Measurements from ENCODE around the gene ZNF416.

The ZNF416 gene

GRCh38 chr19:57559404-57560025, 19.2 kb downstream of the ZNF416 start, which contains the start of gene ZNF550:
Gene ZNF550 (minus strand): TSS chr19:57559863. CDS start chr19:57559682, 181 bp downstream.
- no peak for TF ChIP-seq CTCF (IDR thresholded peaks at IDR 0.05; ENCODE audit: borderline replicate concordance, insufficient read depth, low read depth, low read length)
- peak within 1 kb of the TSS; percentile 83 for H3K4me3 ChIP-seq (ENCODE audit: low read depth, low read length)

GRCh38 chr19:57559008-57559403, 19.7 kb downstream of the ZNF416 start:
- no peak for TF ChIP-seq CTCF (IDR thresholded peaks at IDR 0.05; ENCODE audit: borderline replicate concordance, insufficient read depth, low read depth, low read length)
- H3K4me3 ChIP-seq (ENCODE audit: low read depth, low read length), result peak overlapping the region; percentile 83

- peak overlapping the region; percentile 83 for H3K4me3 ChIP-seq (ENCODE audit: low read depth, low read length)
- TF ChIP-seq CTCF (IDR thresholded peaks at IDR 0.05; ENCODE audit: borderline replicate concordance, insufficient read depth, low read depth, low read length), result no peak
Measured at GRCh38 chr19:57558525-57558924, 20.2 kb downstream of the ZNF416 start.

GRCh38 chr19:57557659-57558058, 21.1 kb downstream of the ZNF416 start:
- H3K4me3 ChIP-seq (ENCODE audit: low read depth, low read length), result no peak overlapping the region

GRCh38 chr19:57552432-57552831, 26.3 kb downstream of the ZNF416 start:
- TF ChIP-seq CTCF (IDR thresholded peaks at IDR 0.05; ENCODE audit: borderline replicate concordance, insufficient read depth, low read depth, low read length), result no peak
- no peak overlapping the region for H3K4me3 ChIP-seq (ENCODE audit: low read depth, low read length)

More at GRCh38 chr19:57557659-57558058, 21.1 kb downstream of the ZNF416 start:
- no peak for TF ChIP-seq CTCF (IDR thresholded peaks at IDR 0.05; ENCODE audit: borderline replicate concordance, insufficient read depth, low read depth, low read length)

- TF ChIP-seq CTCF (IDR thresholded peaks at IDR 0.05; ENCODE audit: borderline replicate concordance, insufficient read depth, low read depth, low read length), result no peak
- no peak overlapping the region for H3K4me3 ChIP-seq (ENCODE audit: low read depth, low read length)
Measured at GRCh38 chr19:57546513-57546912, 32.2 kb downstream of the ZNF416 start.

GRCh38 chr19:57537953-57538547, 40.7 kb downstream of the ZNF416 start:
- no peak for TF ChIP-seq CTCF (IDR thresholded peaks at IDR 0.05; ENCODE audit: borderline replicate concordance, insufficient read depth, low read depth, low read length)
- H3K4me3 ChIP-seq (ENCODE audit: low read depth, low read length), result no peak overlapping the region

All from GM12875 (cell line).